PC-3 (cell line): Measurements from ENCODE around the gene CLOCK. TPM values are rescaled to one million over a fixed set of nuclear protein-coding genes. Genes with fewer than 3 reads are reported as not detected.
A peak's percentile ranks its signal among the peaks of the same experiment; 100 is the strongest.

Experiments
- ATAC-seq: fragments of 200-7000 bp; cut with Tn5 transposase; 2 replicates; pipeline ENCODE4 v1.9.1; 2020; ENCODE audit warnings: mild to moderate bottlenecking, moderate library complexity
- BruUV-seq: library from RNA; stranded (reverse); fragments of 400-500 nt; replicated peaks from 2 replicates; lab custom pipeline; 2021; lab: Mats Ljungman, UMichigan
- CTCF ChIA-PET: fragments of 300-600 bp; sonication (Branson Sonifier 250); formaldehyde crosslinking; loops from one replicate; lab custom pipeline; 2022; ENCODE audit warnings: antibody characterized with exemption; lab: Charles Lee
- POLR2A ChIA-PET: fragments of 300-600 bp; sonication (Branson Sonifier 250); formaldehyde crosslinking; loops from one replicate; lab custom pipeline; 2022; ENCODE audit warnings: antibody characterized with exemption; ENCODE audit not compliant: unreplicated experiment; lab: Charles Lee
- DNase-seq: peaks from one replicate; pipeline ENCODE4 v3.0.0-alpha.2; 2015
- H2AFZ ChIP-seq: fragments of 300-600 bp; sonication (generic); 2 replicates; pipeline ENCODE4 v1.6.0; 2016; ENCODE audit warnings: antibody characterized with exemption, low read length
- H3F3A ChIP-seq: fragments of 300-600 bp; sonication (generic); one replicate; pipeline ENCODE4 v1.6.0; 2017; ENCODE audit warnings: antibody characterized with exemption, low read length, control low read depth, mild to moderate bottlenecking; ENCODE audit not compliant: unreplicated experiment
- H3K27ac ChIP-seq: fragments of 300-600 bp; sonication (generic); 2 replicates; pipeline ENCODE4 v1.5.1; 2016; ENCODE audit warnings: mild to moderate bottlenecking, low read length
- H3K27me3 ChIP-seq: fragments of 300-600 bp; sonication (generic); 2 replicates; pipeline ENCODE4 v1.6.1; 2016; ENCODE audit warnings: low read length, mixed read lengths
- H3K36me3 ChIP-seq: fragments of 300-600 bp; sonication (generic); 2 replicates; pipeline ENCODE4 v1.6.1; 2016; ENCODE audit warnings: low read depth, mixed run types, low read length, mixed read lengths
- H3K4me1 ChIP-seq: fragments of 300-600 bp; sonication (generic); 2 replicates; pipeline ENCODE4 v1.5.1; 2016; ENCODE audit warnings: low read length; ENCODE audit not compliant: insufficient read depth
- H3K4me2 ChIP-seq: fragments of 300-600 bp; sonication (generic); 2 replicates; pipeline ENCODE4 v1.6.0; 2016; ENCODE audit warnings: low read length
- H3K4me3 ChIP-seq: fragments of 300-600 bp; sonication (generic); 2 replicates; pipeline ENCODE4 v1.5.1; 2016; ENCODE audit warnings: mild to moderate bottlenecking, low read length, mixed read lengths
- H3K79me2 ChIP-seq: fragments of 300-600 bp; sonication (generic); 2 replicates; pipeline ENCODE4 v1.6.1; 2017; ENCODE audit warnings: low read length, mixed read lengths
- H3K9ac ChIP-seq: fragments of 300-600 bp; sonication (generic); 2 replicates; pipeline ENCODE4 v1.6.0; 2016; ENCODE audit warnings: mild to moderate bottlenecking, low read length
- H3K9me2 ChIP-seq: fragments of 300-600 bp; sonication (generic); replicated peaks from 2 replicates; pipeline ENCODE4 v1.6.1; 2016; ENCODE audit warnings: mixed run types, low read length, mixed read lengths
- H3K9me3 ChIP-seq: fragments of 300-600 bp; sonication (generic); 2 replicates; pipeline ENCODE4 v1.6.1; 2016; ENCODE audit warnings: low read length, mixed read lengths
- H4K20me1 ChIP-seq: fragments of 300-600 bp; sonication (generic); 2 replicates; pipeline ENCODE4 v1.6.1; 2016; ENCODE audit warnings: low read length, mixed read lengths
- EZH2 ChIP-seq: fragments of 300-600 bp; sonication (generic); IDR thresholded peaks from one replicate; pipeline ENCODE4 v1.6.1; 2017; ENCODE audit warnings: antibody characterized with exemption, mild to moderate bottlenecking, low read length; ENCODE audit not compliant: unreplicated experiment
- EZH2phosphoT487 ChIP-seq: fragments of 300-600 bp; sonication (generic); IDR thresholded peaks from 2 replicates; pipeline ENCODE4 v1.6.1; 2018; ENCODE audit warnings: mild to moderate bottlenecking, antibody characterized with exemption, low read length, borderline replicate concordance
- intact Hi-C: fragments of 100-400 bp; cut with micrococcal nuclease; formaldehyde crosslinking; loops from 2 replicates; pipeline ENCODE4 v1.9.0; 2023
- total RNA-seq: library from RNA; depleted of rRNA; stranded (reverse); fragments of >200 nt; gene quantifications from 2 replicates; pipeline ENCODE4 v1.2.3, GENCODE V29; 2014
- TF ChIP-seq, protein P1 (sequence below): fragments of 300-600 bp; sonication (generic); conservative IDR thresholded peaks from 2 replicates; pipeline ENCODE4 v1.5.1; 2017; ENCODE audit warnings: antibody characterized with exemption, low read depth, mild to moderate bottlenecking, low read length

The CLOCK gene
- total RNA-seq, 1 experiment from 2014 or later = 39.7 TPM

- ATAC-seq (no peak), DNase-seq (no peak)
- Histone ChIP-seq H3K4me1 (peaks cover 38% of the 10 kb centered on the region), H3K9me3 (no peaks in the 10 kb centered on the region), H4K20me1 (no peaks in the 10 kb centered on the region; the same call in 1 of the 2 replicates), H2AFZ (0 out of 2 replicates have a peak overlapping the region, but pooled peaks have one; percentile 13), H3K27me3 (no peaks in the 10 kb centered on the region), H3K79me2 (peaks cover 31% of the 10 kb centered on the region), H3K9me2 (no peaks in the 10 kb centered on the region), H3K4me2 (no peak overlapping the region), H3K9ac (no peak overlapping the region), H3F3A (peaks cover 8% of the 10 kb centered on the region), H3K36me3 (peaks cover 13% of the 10 kb centered on the region), H3K27ac (no peak overlapping the region), H3K4me3 (no peak overlapping the region)
- ChIA-PET CTCF (no interaction called here), POLR2A (no interaction called here)
- no TSS peak for BruUV-seq
- TF ChIP-seq EZH2phosphoT487 = no peak
- TF ChIP-seq EZH2 = no peak
- TF ChIP-seq, protein P1, sequence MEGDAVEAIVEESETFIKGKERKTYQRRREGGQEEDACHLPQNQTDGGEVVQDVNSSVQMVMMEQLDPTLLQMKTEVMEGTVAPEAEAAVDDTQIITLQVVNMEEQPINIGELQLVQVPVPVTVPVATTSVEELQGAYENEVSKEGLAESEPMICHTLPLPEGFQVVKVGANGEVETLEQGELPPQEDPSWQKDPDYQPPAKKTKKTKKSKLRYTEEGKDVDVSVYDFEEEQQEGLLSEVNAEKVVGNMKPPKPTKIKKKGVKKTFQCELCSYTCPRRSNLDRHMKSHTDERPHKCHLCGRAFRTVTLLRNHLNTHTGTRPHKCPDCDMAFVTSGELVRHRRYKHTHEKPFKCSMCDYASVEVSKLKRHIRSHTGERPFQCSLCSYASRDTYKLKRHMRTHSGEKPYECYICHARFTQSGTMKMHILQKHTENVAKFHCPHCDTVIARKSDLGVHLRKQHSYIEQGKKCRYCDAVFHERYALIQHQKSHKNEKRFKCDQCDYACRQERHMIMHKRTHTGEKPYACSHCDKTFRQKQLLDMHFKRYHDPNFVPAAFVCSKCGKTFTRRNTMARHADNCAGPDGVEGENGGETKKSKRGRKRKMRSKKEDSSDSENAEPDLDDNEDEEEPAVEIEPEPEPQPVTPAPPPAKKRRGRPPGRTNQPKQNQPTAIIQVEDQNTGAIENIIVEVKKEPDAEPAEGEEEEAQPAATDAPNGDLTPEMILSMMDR = no peak
- intact Hi-C loops = no loop called here
Measured at GRCh38 chr4:55510685-55511084, 36.0 kb downstream of the CLOCK start.

- ATAC-seq = no peak
- TF ChIP-seq EZH2phosphoT487 = no peak
- TF ChIP-seq, protein P1 = no peak
- no peak for TF ChIP-seq EZH2
- H3F3A ChIP-seq = peaks cover 5% of the 10 kb centered on the region
- no peaks in the 10 kb centered on the region for H3K9me2 ChIP-seq
- POLR2A ChIA-PET = no interaction called here
- CTCF ChIA-PET = no interaction called here
- H3K4me1 ChIP-seq = peaks cover 34% of the 10 kb centered on the region
- no peak overlapping the region for H3K4me3 ChIP-seq
- no TSS peak for BruUV-seq
- H3K79me2 ChIP-seq = peaks cover 31% of the 10 kb centered on the region
- no peak overlapping the region for H2AFZ ChIP-seq
- H3K9ac ChIP-seq = no peak overlapping the region
- intact Hi-C loops = no loop called here
- no peak for DNase-seq
- peaks cover 13% of the 10 kb centered on the region for H3K36me3 ChIP-seq
- no peaks in the 10 kb centered on the region for H3K9me3 ChIP-seq
- no peak overlapping the region for H3K4me2 ChIP-seq
- no peaks in the 10 kb centered on the region for H3K27me3 ChIP-seq
- no peaks in the 10 kb centered on the region; the same call in 1 of the 2 replicates for H4K20me1 ChIP-seq
- H3K27ac ChIP-seq = no peak overlapping the region
Measured at GRCh38 chr4:55509266-55509665, 37.4 kb downstream of the CLOCK start.

DNA sequence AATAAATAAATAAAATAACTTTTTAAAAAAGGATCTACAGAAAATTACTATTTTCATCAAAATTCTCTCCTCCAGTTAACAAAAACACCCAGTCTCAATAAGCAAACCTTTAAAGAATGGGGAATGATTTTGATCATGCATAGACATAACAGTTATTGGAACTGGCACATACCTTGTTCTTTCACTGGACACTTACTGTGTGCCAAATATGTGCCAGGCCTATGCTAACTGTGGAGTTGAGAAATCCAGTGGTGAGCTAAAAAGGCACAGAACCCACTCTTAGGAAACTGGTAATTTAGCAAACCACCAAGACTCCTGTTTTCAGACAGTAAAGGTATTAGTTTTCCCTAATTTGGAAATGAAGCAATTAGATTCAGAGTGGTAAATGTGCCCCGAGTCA lies 39.1 kb downstream of the CLOCK start:
- ChIA-PET CTCF (no interaction called here), POLR2A (no interaction called here)
- Histone ChIP-seq H3K79me2 (peaks cover 37% of the 10 kb centered on the region), H3K27me3 (no peaks in the 10 kb centered on the region), H4K20me1 (no peaks in the 10 kb centered on the region; the same call in 1 of the 2 replicates), H3F3A (no peaks in the 10 kb centered on the region), H3K36me3 (peaks cover 15% of the 10 kb centered on the region), H3K9me2 (no peaks in the 10 kb centered on the region), H3K4me2 (no peak overlapping the region), H3K27ac (no peak overlapping the region), H2AFZ (no peak overlapping the region), H3K9me3 (no peaks in the 10 kb centered on the region), H3K4me3 (no peak overlapping the region), H3K4me1 (peaks cover 29% of the 10 kb centered on the region), H3K9ac (no peak overlapping the region)
- DNase-seq = no peak
- no TSS peak for BruUV-seq
- TF ChIP-seq EZH2 (no peak), EZH2phosphoT487 (no peak)
- TF ChIP-seq, protein P1 = no peak
- intact Hi-C loops = no loop called here
- no peak for ATAC-seq
